NCI-H187 treated with DMSO at 0.1 percent for 48 hours (cell line): ENCODE measurements around the gene IL13.

Source experiments
- DNase-seq: peaks from one replicate; lab custom pipeline; 2025; lab: John Stamatoyannopoulos, UW

Gene IL13

DNA sequence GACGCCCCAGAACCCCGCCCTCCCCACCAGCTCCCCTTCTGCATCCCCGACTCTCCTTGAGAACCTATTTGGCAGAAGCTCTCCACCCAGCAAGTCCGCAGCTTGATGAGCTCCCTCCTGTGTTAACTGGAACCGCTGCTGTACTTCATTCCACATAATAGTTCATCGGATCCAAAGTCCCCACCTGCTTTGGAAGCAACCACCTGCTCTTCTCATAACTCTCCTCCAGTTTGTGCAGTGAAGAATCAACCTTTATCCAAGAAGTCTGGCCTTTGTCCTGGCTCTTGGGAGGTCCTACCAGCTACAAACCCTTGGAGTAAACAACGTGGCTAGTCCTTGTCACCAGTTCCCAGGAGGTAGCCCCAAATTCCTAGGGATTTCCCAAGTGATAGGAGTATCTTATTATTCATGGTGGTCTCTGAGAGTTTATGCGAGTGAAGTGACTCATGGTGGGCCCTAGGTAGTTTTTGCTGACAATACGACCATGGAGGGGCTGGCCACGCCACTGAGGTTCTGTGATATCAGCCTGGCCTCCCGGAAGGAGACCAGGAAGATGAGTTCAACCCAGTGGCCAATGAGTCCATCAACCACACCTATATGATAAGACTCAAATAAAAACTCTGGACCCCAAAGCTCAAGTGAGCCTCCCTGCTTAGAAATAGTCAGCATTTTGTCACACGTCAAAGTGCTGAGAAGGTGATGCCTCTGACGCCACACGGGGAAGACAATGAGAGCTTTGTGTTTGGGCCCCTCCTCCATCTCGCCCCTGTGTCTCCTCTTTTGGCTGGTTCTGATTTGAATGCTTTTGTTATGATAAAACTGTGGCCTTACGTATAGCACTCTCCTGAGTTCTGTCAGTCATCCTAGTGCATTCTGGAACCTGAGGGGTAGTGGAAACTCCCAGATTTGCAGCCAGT, 12.3 kb downstream of the IL13 start:
- no peak for DNase-seq

DNA sequence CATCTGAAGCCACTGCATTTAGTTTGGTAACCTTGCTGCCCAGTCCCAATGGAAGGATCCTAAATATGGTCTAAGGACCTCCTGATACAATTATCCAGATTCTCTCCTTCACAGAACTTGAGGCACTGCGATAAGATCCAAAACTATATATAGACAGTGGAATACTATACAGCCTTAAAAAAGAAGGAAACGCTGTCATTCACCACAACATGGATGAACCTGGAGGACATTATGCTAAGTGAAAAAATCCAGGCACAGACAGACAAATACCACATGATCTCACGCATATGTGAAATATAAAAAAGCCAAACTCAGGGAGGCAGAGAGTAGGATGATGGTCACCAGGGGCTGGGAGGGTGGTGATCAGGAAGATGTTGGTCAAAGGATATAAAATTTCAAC, 13.0 kb downstream of the IL13 start:
- no peak for DNase-seq

DNA sequence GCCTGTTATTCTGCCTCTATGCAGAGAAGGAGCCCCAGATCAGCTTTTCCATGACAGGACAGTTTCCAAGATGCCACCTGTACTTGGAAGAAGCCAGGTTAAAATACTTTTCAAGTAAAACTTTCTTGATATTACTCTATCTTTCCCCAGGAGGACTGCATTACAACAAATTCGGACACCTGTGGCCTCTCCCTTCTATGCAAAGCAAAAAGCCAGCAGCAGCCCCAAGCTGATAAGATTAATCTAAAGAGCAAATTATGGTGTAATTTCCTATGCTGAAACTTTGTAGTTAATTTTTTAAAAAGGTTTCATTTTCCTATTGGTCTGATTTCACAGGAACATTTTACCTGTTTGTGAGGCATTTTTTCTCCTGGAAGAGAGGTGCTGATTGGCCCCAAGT, 15.5 kb downstream of the IL13 start:
- DNase-seq, result no peak

DNA sequence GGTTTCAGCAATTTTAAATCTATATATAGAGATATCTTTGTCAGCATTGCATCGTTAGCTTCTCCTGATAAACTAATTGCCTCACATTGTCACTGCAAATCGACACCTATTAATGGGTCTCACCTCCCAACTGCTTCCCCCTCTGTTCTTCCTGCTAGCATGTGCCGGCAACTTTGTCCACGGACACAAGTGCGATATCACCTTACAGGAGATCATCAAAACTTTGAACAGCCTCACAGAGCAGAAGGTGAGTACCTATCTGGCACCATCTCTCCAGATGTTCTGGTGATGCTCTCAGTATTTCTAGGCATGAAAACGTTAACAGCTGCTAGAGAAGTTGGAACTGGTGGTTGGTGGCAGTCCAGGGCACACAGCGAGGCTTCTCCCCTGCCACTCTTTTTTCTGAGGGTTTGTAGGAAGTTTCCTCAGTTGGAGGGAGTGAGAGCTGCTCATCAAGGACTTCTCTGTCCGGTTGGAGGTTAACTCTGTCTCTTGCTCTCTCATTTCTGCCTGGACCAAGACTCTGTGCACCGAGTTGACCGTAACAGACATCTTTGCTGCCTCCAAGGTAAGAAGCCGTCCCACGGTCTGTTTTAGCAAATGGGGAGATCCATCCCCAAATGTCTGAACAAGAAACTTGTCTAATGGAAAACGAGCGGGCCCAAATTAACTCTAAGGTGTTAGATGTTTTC, 16.1 kb downstream of the IL13 start, which contains the start of gene IL4:
TSS of gene IL4 (plus strand) at position 51 of the 692 bp plus-strand sequence. CDS start at position 113, 62 bp downstream.
- DNase-seq, result no peak

DNA sequence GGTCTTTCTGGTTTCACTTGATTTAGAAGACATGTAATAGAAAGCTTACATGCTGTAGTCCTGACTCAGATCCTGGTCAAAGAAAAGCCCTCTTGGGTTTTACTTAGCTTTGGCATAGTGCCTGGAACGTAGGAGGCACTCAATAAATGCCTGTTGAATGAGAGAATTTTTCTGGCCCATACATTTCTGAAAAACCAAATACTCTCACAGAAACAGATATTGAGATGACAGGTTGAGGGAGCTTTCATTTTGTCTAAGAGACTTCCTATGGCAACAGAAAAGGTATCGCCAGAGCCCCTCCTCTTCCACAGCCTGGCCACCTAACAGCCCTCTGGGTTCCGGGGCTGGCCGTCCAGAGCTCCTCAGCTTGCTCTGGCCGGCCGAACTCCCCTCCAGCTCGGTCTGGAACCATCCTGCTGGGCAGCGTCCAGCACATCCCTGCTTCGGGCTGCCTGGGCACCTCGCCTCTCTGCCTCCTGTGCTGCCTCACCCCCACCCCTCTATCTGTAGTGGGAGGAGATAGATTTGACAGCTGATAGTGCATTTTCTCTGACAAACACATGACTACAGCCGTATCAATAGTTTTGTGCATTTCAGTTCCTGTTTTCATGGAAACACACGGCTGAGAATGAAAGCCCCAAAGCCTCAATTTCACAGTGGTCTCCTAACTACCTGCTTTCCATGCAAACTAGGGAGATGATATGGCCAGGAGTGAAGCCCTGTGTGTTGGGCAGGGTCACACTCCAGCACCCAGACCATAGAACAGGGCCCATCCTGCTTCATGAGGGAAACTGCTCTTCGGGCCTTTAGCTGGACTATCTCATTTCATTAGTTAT, 16.9 kb downstream of the IL13 start:
- no peak for DNase-seq

DNA sequence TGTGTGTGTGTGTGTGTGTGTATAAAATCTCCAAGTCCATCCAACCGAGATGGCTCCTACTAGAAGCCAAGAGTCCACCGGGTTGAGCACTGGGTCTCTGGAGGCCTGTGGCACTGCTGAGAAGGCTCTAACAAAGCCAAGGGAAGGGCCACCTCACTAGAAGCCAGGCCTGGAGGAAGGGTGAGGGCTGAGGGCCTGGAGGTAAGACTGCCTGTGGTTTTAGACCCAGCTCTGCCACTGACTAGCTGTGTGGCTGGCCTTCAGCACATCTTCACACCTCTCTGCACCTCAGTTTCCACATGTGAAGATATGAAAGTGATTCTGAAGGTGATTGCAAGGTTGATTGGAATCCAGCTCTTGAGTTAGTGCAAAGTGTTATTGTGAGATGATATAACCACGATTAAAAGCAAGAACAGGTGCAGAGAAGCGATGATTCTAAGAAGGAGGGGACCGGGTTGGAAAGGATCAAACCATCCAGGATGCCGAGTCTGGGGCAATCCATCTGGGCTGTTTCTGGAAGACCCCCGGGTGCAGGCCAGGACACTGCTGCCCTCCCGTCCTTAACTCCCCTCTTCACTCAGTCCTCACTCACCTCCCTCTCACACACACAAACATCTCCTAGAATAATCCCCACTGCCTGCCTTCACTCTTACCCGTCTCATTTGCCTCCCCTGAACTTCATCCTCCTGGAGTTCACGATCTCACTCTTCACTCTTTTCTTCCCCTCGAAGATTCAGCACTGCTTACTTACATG, 18.1 kb downstream of the IL13 start:
- no peak for DNase-seq

DNA sequence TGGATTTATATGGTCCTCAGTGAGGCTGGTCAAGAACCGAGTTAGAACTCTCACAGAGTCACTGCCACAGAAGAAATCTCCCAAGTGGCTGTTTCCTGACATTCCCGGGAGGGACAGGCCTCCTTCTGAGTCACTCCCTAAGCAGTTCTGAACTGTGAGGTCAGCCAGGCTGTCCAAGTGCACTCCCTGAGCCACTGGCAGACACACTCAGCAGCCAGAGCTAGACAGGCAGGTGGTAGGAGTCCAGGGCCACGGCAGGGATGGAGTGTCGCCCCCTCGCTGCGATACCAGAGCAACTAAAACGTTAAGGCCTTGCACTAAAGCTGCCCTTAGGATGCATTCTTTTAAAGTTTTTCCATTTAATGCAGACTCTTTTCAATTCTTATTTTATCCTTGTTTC, 19.2 kb downstream of the IL13 start:
- no peak for DNase-seq

DNA sequence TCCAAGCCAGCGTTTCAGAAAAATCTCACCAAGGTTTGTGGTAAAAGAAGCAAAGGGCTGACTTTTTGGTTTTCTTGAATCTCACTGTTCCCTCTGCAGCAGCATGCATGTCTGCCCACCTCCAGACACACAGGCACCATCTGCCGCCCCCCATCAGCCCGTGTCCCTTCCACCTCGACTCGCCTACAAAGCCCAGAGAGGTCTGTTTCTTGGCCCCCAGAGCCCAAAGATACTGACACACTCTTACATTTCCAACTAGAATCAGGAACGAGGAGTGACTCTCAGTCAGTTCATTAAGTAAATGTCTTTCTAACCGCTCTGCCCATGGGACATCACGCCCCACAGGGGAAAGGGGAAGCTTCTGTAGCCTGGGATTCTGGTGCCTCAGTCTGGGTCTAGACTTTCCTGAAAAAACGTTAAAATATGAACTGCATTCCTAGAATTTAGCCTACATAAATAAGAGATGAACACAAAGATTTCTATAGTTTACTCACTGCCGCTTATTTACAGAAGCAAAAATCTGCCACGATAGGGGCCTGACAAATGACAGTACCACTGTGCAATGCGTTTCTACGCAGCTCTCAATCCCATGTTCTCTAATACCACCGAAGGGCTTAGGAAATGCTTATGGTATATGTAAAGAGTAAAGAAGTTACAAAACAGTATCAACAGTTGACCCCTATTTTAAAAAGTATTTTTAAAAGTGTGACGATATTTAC, 19.9 kb downstream of the IL13 start:
- DNase-seq, result no peak

DNA sequence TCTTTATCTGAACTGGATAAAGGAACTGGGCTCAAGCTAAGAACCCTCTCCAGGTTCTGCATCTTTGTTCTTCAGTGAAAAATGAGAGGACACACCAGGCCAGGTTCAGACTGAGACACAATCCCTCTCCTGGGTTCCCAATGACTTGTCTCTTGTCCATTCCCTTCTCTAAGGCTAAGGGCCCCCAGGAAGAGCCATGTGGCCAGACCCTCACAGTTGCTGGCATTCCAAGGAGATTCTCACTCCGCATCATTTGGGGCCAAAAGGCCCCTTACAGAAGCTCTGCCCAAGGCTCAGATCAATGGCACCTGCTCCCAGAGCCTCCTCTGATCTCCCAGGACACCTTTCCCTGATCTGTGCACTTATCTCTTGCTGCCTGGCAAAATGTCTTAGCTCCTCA, 20.8 kb downstream of the IL13 start:
- DNase-seq, result no peak

DNA sequence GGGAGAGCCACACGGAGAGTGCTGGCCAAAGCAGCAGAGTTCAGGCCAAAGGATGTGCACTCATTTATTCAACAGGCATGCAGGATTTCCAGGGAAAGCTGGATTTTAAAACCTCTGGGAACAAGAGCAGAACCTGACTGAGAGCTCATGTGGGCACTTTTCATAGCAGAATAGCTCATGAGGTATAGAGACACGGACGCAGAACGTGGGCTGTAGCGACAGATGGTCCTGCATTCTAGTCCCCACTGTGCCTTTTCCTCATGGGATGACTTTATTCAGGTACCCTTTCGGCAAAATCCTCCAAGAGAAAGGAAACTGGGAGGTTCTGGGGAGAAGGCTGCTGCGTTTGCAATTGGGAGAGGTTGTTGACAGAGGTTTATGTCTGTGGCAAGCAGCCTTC, 21.2 kb downstream of the IL13 start:
- no peak for DNase-seq

DNA sequence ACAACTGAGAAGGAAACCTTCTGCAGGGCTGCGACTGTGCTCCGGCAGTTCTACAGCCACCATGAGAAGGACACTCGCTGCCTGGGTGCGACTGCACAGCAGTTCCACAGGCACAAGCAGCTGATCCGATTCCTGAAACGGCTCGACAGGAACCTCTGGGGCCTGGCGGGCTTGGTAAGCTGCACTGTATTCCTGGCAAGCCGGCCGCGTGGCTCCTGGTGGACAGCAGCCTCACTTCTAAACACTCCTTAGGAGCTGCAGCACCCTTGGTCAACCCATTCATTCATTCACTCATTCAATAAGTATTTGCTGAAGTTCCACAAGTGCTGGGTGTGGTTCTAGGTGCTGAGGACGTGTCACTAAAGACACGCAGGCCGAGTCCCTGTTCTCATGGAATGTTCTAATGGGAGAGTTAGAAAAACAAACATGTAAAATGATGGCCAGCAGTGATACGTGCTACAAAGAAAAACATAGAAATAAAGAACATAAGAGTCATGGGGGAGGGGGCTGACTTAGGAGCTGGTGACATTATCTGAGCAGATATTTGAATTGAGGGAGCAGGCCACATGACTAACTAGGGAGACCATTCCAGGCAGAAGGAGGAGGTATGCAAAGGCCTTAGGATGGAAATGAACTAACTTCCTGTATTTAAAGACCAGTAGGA, 21.9 kb downstream of the IL13 start:
- DNase-seq, result no peak

DNA sequence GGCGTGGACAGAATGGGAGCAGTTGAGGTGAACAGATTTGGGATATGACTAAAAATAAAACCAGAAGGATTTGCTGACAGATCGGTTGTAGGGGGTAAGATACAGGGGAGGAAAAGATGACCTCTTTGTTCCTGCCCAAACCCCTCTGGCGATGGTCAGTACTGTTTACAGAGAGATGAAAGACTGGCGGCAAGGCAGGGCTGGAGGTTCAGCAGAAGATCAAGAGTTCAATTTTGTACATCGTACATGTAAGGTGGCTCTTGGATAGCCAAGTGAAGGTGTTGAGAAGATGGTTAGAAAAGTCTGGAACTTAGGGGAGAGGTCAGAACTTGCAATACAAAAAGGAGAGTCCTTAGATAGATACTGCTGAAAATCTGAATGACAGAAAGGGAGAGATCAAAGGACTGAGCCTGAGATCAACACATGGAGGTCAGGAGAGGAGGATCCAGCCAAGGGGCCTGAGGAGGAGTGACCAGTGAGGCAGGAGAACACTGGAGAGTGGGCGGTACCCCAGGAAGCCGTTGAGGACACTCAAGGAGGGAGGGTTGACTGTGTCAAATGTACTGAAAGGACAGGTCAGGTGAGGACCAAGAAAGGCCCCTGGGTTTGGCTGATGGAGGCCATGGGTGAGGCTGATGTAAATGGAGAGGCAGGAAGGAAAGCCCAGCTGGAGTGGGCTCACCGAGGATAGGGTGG, 23.0 kb downstream of the IL13 start:
- no peak for DNase-seq

DNA sequence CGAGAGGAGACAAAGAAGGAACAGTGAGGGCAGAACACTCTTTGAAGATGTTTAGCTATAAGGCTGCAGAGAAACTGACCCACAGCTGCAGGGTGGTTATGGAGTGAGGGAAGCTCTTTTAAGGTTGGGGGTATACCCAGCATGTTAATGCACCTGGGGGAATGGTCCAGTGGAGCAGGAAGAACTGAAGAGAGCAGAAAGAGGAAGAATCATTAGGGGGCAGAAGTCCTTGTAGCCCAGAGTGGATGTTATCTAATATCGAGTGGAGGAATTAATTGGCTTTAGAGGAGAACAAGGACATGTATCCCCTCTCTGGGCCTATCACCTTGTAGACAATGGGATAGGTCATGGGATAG, 23.5 kb downstream of the IL13 start:
- DNase-seq, result no peak

DNA sequence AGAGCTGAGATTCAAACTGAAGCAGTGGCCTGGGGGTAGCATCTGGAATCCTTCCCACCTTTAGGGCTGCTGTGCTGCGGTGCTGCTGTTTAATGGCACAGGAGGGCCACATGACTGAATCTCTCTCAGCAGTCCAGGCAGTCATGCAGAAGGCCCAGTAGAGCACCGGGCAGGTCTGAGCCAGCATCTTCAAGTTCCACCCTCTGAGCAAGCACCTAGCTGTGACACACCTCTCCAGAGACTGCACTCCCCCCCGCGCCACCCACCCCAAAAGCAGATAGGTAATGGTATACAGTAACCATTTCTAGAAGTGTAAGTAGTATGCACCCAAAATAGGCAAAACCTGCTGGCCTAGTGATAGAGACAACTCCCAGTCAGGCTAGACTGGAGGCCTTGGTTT, 24.0 kb downstream of the IL13 start:
- DNase-seq, result no peak

DNA sequence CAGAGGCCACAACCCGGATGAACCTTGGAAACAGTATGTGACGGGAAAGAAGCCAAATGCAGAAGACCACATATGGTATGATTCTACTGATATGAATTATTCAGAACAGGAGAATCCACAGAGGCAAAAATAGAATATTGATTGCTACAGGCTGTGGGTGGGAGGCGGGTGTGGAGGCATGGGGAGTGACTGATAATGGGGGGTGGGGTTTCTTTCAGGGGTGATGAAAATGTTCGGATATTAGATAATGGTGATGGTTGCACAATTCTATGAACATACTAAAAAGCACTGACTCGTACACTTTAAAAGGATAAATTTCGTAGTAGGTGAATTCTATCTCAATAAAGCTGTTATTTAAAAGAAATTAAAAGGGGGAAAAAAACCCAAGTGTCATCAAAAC, 26.5 kb downstream of the IL13 start:
- no peak for DNase-seq

DNA sequence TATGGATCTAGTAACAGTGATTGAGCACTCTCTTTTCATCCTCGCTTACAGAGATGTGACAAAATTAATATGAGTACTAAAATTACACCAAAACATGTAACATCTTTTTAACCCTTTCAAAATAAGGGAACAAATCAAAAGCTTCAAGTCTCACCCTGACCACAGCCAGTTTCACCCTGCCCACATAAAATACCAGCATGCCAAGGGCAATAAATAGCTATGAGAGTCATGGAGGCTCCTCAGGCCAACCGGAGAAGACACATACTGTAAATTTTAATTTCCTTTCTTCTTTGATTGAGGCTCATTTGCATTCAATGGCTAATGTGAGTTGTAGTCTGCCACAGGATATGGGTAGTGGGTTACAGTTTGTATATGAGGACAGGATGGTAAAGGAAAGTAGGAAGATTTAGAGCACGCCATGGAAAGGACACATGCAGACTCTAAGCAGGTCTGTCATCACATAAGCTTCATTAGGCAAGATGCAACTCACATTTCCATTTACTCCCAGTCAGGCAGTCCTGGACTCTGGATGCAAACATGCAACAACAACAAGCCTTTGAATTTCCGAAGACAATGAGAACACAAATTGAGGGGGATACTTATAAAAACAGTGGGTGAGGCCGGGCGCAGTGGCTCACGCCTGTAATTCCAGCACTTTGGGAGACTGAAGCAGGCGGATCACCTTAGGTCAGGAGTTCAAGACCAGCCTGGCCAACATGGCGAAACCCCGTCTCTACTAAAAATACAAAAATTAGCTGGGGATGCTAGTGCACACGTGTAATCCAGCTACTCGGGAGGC, 27.1 kb downstream of the IL13 start:
- DNase-seq, result no peak

DNA sequence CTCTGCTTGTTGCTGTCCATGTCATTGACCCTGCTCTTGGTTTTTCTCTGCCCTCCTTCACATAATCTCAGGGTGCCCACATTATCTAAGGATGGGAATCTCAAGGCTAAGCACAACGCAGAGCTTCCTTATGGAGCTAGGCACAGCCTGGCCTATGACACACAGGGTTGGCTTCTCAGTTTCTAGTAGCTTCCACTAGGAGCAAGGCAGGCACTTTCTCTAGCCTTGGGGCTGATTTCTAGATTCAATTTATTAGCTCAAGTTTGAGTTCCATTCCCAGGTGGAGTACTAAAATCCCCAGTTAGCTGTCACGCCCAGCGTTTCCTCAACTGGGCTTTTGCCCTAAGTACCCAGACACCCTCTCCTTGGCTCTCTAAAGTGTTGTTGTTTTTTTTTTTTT, 28.2 kb downstream of the IL13 start:
- no peak for DNase-seq

DNA sequence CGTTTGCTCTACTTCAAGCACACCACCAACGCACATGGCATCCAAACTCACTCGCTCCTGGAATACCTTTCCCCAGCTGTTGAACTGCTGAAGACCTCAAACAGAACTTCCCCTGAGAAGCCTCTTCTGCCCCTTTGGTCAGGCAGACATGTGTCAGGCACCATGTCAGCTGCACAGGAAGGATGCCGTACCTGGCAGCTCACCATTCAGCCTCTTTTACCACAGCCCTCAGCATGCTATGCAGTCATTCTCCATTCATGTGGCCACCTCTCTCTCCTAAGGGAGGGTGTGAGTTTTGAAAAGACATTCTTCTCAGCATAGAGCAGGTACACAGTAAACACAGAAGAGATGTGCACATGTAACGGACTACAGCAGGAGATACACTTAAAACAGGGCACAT, 30.0 kb downstream of the IL13 start:
- no peak for DNase-seq
